Naive B cell (primary cell): ENCODE results near the gene CMSS1. TPM values are rescaled to one million over a fixed set of nuclear protein-coding genes. Genes with fewer than 3 reads are reported as not detected.

Experiments
- ATAC-seq, 2 donors: fragments of 150-1000 bp; cut with Tn5 transposase; 2 replicates each; pipeline ENCODE4 v1.10.0; 2021; ENCODE audit warnings: low read depth in 2 of 2, mild to moderate bottlenecking in 2 of 2, moderate library complexity in 2 of 2
- DNase-seq: peaks from one replicate; pipeline ENCODE4 v3.0.0; 2022
- H3K27ac Mint-ChIP-seq, 6 donors: one replicate each; pipeline ENCODE4 v1.8.0; 2020 to 2022; ENCODE audit warnings: mild to moderate bottlenecking in 6 of 6, mixed read lengths in 6 of 6, moderate library complexity in 5 of 6, inconsistent platforms in 2 of 6
- H3K27me3 Mint-ChIP-seq, 3 donors: one replicate each; pipeline ENCODE4 v1.8.0; 2021 to 2022; ENCODE audit warnings: mixed read lengths in 3 of 3, mild to moderate bottlenecking in 1 of 3
- H3K36me3 Mint-ChIP-seq, 2 donors: one replicate each; pipeline ENCODE4 v1.8.0; 2020 to 2022; ENCODE audit warnings: mixed read lengths in 2 of 2, inconsistent platforms in 1 of 2, mild to moderate bottlenecking in 1 of 2
- H3K4me1 Mint-ChIP-seq, 3 donors: one replicate each; pipeline ENCODE4 v1.8.0; 2020 to 2022; ENCODE audit warnings: mixed read lengths in 3 of 3, inconsistent platforms in 1 of 3, mild to moderate bottlenecking in 1 of 3, moderate library complexity in 1 of 3
- H3K4me3 Mint-ChIP-seq, 8 donors: one replicate each; pipeline ENCODE4 v1.8.0; 2020 to 2022; ENCODE audit warnings: mild to moderate bottlenecking in 8 of 8, mixed read lengths in 8 of 8, moderate library complexity in 8 of 8, inconsistent platforms in 2 of 8
- H3K9me3 Mint-ChIP-seq, 7 donors: one replicate each; pipeline ENCODE4 v1.8.0; 2020 to 2022; ENCODE audit warnings: mixed read lengths in 7 of 7, mild to moderate bottlenecking in 5 of 7, inconsistent platforms in 2 of 7, moderate library complexity in 1 of 7
- polyA plus RNA-seq, 6 donors: library from polyadenylated mRNA; unstranded; fragments of 300-500 nt; fragmentation: Illumina TruSeq; gene quantifications; one replicate each; pipeline ENCODE4 v1.2.3, GENCODE V29; 2021; ENCODE audit warnings: low read depth in 6 of 6

Gene CMSS1
- polyA plus RNA-seq, 6 donors from 2014 or later = 18.6 to 80.3 (median 26.7) TPM

DNA sequence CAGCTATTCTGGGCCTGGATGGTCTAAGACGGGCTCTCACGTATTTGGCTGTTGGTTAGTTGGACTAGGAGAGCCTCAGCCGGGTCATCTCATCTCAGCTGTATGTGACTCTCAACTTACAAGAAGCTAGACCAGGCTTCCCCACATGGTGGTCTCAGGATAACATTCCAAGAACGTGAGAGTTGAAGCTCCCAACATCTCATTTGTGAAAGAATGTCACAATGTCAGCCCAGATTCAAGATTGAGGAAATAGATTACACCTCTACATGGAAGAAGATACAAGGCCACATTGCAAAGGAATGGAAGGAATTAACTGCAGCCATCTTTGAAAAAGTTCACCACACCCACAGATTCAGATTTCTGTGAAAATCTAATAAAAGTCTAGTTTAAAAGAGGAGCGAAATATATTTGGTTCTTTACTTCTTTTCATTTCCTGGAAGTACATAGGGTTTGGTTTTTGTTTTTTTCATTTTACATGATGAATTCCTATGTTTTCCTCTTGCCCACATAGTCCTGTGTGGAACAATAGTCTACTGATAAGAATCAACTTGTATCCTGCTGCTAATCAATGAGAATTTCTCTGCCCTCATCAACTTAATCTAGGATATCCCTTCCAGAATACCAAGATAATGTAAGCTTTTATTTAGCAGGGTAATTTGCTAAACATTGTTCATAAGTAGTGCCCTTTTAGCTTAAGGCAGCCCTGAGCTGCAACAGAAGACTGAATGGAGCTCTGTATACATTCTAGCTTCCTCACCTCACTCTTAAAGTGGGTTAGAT is 116.5 kb downstream of the CMSS1 start:
- H3K9me3 Mint-ChIP-seq = no peaks in the 10 kb centered on the region
- DNase-seq (no peak), ATAC-seq (no peak)
- no peaks in the 10 kb centered on the region for H3K36me3 Mint-ChIP-seq
- no peak overlapping the region for H3K4me3 Mint-ChIP-seq
- H3K27me3 Mint-ChIP-seq = no peaks in the 10 kb centered on the region
- peaks cover 9 to 19% (median 18%) of the 10 kb centered on the region in 3 donors for H3K4me1 Mint-ChIP-seq
- no peak overlapping the region for H3K27ac Mint-ChIP-seq

DNA sequence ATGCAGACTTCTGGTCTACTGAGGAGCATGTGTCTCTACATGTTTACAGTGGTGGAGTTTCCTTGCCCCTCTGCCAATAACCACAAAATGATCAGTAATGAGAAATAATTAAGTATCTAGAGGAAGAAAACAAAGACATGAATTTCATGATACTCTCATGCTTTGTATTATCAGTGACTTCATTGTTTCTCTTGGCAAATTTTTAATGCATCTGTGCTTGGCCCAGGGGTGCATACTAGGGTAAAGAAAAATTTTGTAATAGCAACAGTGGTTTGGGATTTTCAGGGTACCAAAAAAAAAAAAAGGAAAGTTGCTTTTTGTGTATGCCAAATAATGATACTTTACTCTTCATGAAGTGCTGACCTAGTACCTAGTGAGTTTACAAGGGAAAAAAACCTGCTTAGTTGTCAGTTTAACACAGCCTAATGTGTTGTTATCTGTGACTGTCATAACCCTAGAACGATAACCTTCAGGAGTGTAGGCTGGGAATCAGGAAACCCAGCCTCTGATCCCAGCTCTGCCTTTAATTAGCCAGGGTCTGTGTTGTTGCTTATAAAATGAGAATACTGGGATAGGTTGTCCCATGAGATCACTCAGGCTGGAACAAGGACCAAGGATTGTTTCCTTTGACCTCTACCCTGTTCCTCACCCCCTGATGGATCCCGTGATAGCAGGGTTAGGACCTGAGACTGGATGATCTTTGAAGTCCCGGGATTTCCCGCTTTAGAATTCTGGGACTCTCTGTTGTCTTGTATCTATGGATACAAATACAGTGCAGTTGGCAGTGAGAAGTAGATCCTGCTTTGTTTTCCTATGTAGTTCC is 117.5 kb downstream of the CMSS1 start:
- Mint-ChIP-seq H3K4me1 (peaks cover 9 to 23% (median 18%) of the 10 kb centered on the region in 3 donors), H3K9me3 (no peaks in the 10 kb centered on the region), H3K27ac (no peak overlapping the region), H3K36me3 (no peaks in the 10 kb centered on the region), H3K27me3 (no peaks in the 10 kb centered on the region), H3K4me3 (no peak overlapping the region)
- no peak for ATAC-seq
- no peak for DNase-seq

- H3K27me3 Mint-ChIP-seq = no peaks in the 10 kb centered on the region
- peak overlapping the region in 3 of 8 donors; percentile 24 to 64 (median 52) for H3K4me3 Mint-ChIP-seq
- peaks cover 13 to 23% (median 20%) of the 10 kb centered on the region in 3 donors for H3K4me1 Mint-ChIP-seq
- no peaks in the 10 kb centered on the region for H3K9me3 Mint-ChIP-seq
- ATAC-seq = no peak
- DNase-seq = no peak
- H3K36me3 Mint-ChIP-seq = no peaks in the 10 kb centered on the region
- H3K27ac Mint-ChIP-seq = peak overlapping the region in 2 of 6 donors; percentile 89 to 92
These were observed 120.7 kb downstream of the CMSS1 start for GRCh38 chr3:99938270-99938911.

DNA sequence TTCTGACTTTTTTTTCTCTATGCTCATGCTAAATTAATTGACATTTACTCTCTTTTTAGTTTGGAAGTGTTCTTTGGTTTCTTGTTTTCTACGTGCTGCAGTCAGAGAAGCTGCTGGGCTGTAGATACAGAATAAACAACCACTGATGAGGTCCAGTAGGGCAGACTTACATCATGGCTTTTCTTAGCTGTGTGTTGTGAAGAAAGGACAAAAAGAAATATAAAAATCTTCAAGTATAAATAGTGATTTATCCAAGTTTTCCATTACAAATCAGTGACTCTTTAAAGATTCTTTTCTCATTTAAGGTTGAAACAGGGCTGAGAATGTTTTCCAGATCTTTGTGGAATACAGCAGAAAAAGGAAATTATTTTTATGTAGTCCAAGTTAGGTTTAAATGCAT is 122.2 kb downstream of the CMSS1 start:
- ATAC-seq = no peak

DNA sequence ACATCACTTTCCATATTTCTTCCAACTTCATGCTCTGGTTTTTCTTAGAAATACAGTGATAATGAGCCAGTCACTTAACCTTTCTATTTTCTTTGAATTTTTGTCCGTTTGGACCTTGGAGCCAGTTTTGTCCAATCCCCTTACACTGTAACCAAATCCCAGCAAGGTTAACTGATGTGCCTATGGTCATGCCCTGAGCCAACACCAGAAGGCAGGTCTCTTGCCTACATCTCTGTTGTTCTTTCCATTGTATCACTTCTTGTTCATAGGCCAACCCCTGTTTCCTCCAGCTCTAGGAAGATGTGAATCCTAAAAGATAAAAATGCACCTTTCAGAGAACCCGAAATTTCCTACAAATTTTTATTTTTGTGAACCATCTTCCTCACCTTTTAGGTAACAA is 122.7 kb downstream of the CMSS1 start:
- H3K27ac Mint-ChIP-seq = peak overlapping the region in 1 of 6 donors; percentile 11
- no peak overlapping the region for H3K4me3 Mint-ChIP-seq
- H3K4me1 Mint-ChIP-seq = peaks cover 16 to 27% (median 20%) of the 10 kb centered on the region in 3 donors
- H3K36me3 Mint-ChIP-seq = peaks cover 0 to 4% of the 10 kb centered on the region in 2 donors
- H3K27me3 Mint-ChIP-seq = no peaks in the 10 kb centered on the region
- no peak for DNase-seq
- no peaks in the 10 kb centered on the region for H3K9me3 Mint-ChIP-seq
- ATAC-seq = no peak

More for the DNA sequence above, 122.2 kb downstream of the CMSS1 start:
- H3K4me3 Mint-ChIP-seq = no peak overlapping the region
- peaks cover 0 to 4% of the 10 kb centered on the region in 2 donors for H3K36me3 Mint-ChIP-seq
- H3K4me1 Mint-ChIP-seq = peaks cover 13 to 23% (median 20%) of the 10 kb centered on the region in 3 donors
- H3K9me3 Mint-ChIP-seq = no peaks in the 10 kb centered on the region
- DNase-seq = no peak
- H3K27ac Mint-ChIP-seq = no peak overlapping the region
- no peaks in the 10 kb centered on the region for H3K27me3 Mint-ChIP-seq

GRCh38 chr3:99941211-99941610 is 123.5 kb downstream of the CMSS1 start:
- DNase-seq (no peak), ATAC-seq (no peak)
- H3K9me3 Mint-ChIP-seq = no peaks in the 10 kb centered on the region
- H3K36me3 Mint-ChIP-seq = peaks cover 0 to 4% of the 10 kb centered on the region in 2 donors
- no peaks in the 10 kb centered on the region for H3K27me3 Mint-ChIP-seq
- H3K4me3 Mint-ChIP-seq = no peak overlapping the region
- H3K27ac Mint-ChIP-seq = no peak overlapping the region
- H3K4me1 Mint-ChIP-seq = peaks cover 16 to 29% (median 20%) of the 10 kb centered on the region in 3 donors

GRCh38 chr3:99943931-99944761 is 126.5 kb downstream of the CMSS1 start:
- Mint-ChIP-seq H3K9me3 (no peaks in the 10 kb centered on the region), H3K36me3 (peaks cover 0 to 4% of the 10 kb centered on the region in 2 donors), H3K27ac (peak overlapping the region in 2 of 6 donors; percentile 45 to 53), H3K4me3 (peak overlapping the region in 1 of 8 donors; percentile 16), H3K27me3 (no peaks in the 10 kb centered on the region), H3K4me1 (peaks cover 1 to 10% (median 10%) of the 10 kb centered on the region in 3 donors)
- DNase-seq (no peak), ATAC-seq (no peak)

DNA sequence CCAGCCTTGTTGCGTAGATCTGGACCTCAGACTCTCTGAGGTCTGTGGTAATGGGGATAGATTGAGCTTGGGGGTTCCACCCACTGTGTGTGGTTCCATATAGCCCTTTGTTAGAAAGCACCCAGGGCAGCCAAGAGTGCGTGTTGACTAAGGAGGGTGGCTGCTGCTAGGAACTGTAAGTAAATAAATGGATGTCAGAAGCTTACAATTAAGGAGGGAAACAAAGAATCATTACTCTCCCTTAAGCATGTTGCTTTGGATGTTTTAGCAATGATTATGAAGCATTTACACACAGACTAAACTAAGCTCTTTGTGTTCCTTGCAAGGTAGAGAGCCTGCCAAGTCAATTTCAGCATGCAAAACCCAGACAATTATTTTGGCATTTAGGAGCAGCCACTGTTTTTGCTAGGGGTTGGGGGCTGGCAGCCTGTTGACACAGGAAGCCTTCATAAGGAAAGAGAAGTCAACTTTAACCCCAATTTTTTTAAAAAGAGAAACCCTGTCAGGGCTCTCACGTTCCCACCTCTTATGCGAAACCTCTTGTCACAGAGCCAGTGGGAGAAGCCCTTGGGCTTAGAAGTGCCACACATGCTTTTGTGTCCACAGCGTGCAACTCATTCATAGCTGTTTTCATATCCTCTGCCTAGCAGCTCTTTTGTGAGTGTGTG is 127.8 kb downstream of the CMSS1 start:
- Mint-ChIP-seq H3K27ac (peak overlapping the region in 1 of 6 donors; percentile 73), H3K27me3 (no peaks in the 10 kb centered on the region), H3K4me1 (peaks cover 1 to 10% (median 8%) of the 10 kb centered on the region in 3 donors), H3K9me3 (no peaks in the 10 kb centered on the region), H3K36me3 (peaks cover 0 to 4% of the 10 kb centered on the region in 2 donors), H3K4me3 (no peak overlapping the region)
- no peak for ATAC-seq
- DNase-seq = no peak

GRCh38 chr3:99947356-99947755 is 129.7 kb downstream of the CMSS1 start:
- Mint-ChIP-seq H3K27me3 (no peaks in the 10 kb centered on the region), H3K27ac (no peak overlapping the region), H3K36me3 (peaks cover 0 to 4% of the 10 kb centered on the region in 2 donors), H3K9me3 (no peaks in the 10 kb centered on the region), H3K4me1 (peaks cover 4 to 22% (median 10%) of the 10 kb centered on the region in 3 donors), H3K4me3 (no peak overlapping the region)
- DNase-seq (no peak), ATAC-seq (no peak)

- H3K27ac Mint-ChIP-seq = peak overlapping the region in 3 of 6 donors; percentile 32 to 83 (median 65)
- ATAC-seq = no peak
- no peak for DNase-seq
These were observed 130.9 kb downstream of the CMSS1 start for GRCh38 chr3:99948467-99949089.

GRCh38 chr3:99949956-99950670 is 132.5 kb downstream of the CMSS1 start:
- H3K9me3 Mint-ChIP-seq = no peaks in the 10 kb centered on the region
- no peaks in the 10 kb centered on the region for H3K27me3 Mint-ChIP-seq
- H3K4me3 Mint-ChIP-seq = no peak overlapping the region
- peaks cover 6 to 26% (median 10%) of the 10 kb centered on the region in 3 donors for H3K4me1 Mint-ChIP-seq
- H3K27ac Mint-ChIP-seq = peak overlapping the region in 2 of 6 donors; percentile 39 to 65
- H3K36me3 Mint-ChIP-seq = no peaks in the 10 kb centered on the region
- no peak for ATAC-seq
- DNase-seq = no peak

More at GRCh38 chr3:99948467-99949089, 130.9 kb downstream of the CMSS1 start:
- Mint-ChIP-seq H3K36me3 (peaks cover 0 to 4% of the 10 kb centered on the region in 2 donors), H3K4me3 (no peak overlapping the region), H3K4me1 (peaks cover 3 to 24% (median 7%) of the 10 kb centered on the region in 3 donors), H3K27me3 (no peaks in the 10 kb centered on the region), H3K9me3 (no peaks in the 10 kb centered on the region)
